Germinal center (tissue), 1 donor: ENCODE data around the gene PSMB2.
A peak's percentile ranks its signal among the peaks of the same experiment; 100 is the strongest.
"Not testable (repeated sequence)": the region's sequence is repeated elsewhere in the genome, so short reads cannot be mapped to it uniquely, and the experiment has no call there.

Experiments used
- DNase-seq: peaks from one replicate; pipeline ENCODE4 v3.0.0; 2012; ENCODE audit warnings: mixed read lengths, low spot score

The PSMB2 gene

DNA sequence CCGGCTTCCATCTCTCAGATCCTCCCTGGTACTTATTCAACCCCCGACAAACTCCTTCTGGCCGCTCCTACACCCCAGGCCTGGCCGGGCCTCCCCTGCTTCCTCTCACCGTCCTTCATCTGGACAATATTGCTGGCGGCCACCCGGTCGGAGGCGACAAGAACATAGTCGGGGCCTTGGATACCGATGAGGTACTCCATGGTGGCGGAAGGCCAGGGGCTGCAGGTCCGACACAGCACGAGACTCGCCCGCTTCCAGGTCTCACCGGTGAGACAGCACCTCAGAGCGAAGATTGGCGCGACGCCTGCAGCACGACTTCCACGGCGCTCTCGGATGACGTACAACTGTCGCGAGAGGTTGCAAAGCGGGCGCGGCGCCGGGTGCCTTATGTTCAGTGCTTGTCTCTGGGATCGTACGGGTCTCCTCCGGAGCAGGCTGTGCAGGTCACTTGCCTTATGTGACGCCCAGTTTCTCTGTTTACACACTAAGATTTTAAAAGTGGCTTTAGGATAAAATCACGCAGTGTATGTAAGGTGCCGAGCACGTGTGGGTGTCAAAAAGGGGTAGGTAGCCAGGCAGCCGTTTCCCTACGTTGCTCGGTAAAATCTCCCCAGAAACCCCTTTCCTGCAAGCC, at the start of gene PSMB2:
Gene PSMB2 (minus strand): TSS at position 294 of the 634 bp plus-strand sequence. CDS start 94 bp downstream, at position 200.
- peak; percentile 90 for DNase-seq

DNA sequence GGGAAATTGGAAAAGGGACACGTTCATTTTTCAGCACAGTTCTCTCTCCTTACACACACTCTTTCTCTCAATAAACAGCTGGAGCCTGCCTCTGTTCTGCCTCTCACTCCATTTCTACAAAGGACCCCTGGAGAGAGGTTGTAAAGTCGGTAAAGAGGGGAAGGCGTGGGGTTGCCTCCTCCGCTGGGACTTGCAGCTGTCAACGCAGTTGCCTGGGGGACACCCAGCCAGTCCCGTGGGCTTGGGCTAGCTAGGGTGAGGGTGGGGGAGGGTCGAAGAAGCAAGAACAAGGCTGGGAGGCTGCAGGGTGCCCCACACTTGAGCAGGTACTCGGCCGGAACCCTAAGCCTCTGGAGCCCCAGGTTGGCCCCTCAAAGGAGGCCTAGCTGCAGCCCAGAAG, 49.8 kb upstream of the PSMB2 start:
- DNase-seq, result no peak

DNA sequence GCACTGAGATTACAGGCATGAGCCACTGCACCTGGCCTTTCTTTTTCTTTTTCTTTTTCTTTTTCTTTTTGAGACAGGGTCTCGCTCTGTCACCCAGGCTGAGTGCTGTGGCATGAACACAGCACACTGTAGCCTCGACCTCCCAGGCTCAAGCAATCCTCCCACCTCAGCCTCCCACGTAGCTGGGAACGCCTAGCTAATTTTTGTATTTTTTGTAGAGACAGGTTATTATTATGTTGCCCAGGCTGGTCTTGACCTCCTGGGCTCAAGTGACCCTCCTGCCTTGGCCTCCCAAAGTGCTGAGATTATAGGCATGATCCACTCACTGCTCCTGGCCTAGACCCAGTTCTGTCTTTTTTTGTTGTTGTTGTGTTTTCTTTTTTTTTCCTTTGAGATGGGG, 48.8 kb upstream of the PSMB2 start:
- not testable (repeated sequence) for DNase-seq

DNA sequence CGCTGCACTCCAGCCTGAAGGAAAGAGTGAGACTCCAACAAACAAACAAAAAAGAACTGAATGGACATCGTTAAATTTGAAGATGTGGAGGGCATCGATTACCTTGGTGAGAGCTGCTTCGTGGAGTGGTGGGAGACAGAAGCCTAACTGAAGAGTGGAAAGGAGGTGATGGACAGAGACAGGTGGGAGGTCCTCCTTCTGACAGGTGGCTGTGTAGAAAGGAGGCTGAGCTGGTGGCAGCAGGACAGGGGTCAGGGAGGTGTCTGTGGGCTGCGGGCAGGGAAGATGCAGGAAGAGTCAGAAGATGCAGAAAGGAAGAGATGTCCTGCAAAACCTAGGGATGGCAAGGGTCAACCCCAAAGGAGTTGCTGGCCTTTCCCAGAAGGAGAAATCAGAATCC, 46.8 kb upstream of the PSMB2 start:
- no peak for DNase-seq

DNA sequence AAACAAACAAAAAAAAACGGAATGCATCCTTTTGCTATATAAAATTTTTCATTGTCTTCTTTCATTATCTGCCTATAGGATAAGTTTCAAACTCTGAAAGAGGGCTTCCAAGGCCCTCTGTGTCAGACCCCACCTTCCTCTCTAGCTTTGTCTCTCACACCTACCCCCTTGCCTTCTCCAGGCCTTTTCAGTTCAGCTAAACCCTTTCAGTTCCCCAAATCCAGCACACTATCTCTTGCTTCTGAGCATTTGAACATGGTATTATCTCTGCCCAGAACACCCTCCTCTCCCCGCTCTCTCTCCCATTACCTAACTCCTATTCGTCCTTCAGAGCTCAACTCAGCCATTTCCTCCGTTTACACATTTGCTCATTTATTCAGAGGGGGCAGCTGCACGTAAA, 41.7 kb upstream of the PSMB2 start:
- DNase-seq, result no peak

DNA sequence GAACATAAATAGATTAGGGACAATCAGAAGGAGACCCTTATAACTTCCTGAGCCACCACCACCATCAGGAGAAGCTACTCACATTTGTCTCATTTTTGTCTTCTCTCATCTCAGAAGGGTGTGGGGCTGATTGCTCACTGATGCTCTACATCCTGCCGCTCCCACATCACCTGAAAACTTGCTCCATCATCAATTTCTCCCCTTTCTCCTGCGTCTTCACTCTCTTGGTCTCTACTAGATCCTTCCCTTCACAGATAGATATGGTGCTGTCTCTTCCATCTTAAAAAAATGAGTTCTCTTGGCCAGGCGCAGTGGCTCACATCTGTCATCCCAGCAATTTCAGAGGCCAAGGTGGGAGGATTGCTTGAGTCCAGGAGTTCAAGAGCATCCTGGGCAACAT, 38.9 kb upstream of the PSMB2 start:
- no peak for DNase-seq

DNA sequence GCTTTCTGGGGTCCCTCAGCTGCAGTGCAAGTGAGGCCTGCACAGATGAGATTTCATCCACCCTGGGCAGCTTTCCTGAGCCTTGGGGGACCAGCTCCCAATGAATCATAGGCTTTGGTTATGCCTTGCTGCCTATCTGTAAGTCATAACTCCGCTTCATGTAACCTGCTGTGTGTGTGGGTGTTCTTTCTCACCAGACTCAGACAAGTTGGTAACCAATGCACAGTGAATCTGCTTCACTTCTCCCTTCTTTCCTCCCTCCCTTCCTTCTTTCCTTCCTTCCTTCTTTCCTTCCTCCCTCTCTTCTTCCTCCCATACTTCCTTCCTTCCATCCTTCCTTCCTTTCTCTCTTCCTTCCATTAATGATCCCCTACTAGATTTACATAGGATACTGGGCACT, 34.4 kb upstream of the PSMB2 start:
- DNase-seq, result no peak

DNA sequence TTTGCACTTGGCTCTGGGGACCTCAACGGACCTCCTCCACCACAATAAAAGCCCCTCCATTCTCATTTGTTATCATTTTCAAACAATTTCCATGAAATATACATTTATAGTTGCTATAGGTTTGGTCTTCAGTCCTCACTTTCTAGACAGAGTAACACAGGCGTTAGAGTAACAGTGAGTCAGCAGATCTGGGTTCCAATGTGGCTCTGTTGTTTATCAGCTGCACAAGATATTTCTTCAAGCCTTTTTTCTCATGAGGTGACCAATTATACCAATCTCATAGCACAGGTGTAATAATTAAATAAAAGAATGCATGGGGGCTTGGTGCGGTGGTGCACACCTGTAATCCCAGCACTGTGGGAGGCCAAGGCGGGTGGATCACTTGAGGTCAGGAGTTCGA, 32.8 kb upstream of the PSMB2 start:
- DNase-seq, result no peak

DNA sequence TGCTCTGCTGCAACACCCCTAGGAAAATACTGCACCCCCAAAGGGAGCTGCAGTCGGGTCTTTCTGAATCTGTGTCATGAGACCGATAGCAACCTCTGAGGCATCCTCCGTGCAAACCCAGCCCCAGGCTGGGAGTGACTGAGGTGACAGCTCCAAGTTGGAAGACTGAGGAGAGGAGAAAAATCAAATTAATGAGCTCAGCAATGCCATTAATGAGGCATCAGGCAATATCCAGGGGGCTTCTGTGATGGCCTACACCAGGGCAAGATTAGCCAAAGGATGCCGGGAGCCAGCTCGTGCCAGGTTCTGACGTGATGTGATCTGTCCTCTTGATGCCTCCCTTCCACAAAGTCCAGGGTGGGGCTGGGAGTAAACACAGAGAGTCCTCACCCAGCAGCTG, 30.8 kb upstream of the PSMB2 start:
- no peak for DNase-seq

DNA sequence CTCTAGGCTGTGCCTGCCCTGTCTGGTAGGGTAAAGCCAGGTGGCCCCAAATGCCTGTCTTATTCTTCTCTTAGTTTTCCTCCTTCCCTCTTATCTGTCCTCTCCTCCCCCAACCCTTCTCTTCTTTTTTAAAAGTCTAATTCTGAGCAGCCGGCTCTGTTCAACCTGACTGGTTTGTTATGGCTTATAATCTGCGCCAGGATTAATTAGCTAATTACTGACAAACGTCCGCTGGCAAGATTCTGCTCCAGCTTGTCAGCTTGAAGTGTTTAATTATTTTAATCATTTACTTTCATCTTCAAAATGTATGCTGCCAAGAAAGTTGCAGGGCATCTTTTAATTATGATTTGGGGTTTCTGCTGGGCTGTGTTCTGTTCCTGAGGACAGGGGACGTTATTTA, 27.2 kb upstream of the PSMB2 start:
- no peak for DNase-seq

DNA sequence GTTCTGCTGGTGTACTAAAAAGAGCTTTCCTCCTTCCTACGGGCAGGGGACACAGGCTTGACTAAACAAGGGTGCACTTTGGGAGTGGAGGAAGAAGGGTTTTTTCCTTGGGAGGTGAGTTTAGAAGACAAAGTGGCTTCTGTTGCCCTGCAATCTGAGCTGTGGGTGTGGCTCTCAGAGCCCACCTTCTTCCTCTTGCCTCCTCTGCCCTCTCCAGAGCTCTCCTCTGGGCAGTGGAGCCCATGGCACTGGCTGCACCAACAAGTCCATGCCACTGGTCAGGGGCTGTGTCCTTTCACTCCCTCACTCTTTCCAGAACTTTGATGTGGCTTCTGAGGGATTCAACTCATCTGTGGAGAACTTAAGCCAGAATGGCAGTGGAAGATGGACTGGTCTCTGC, 25.6 kb upstream of the PSMB2 start:
- DNase-seq, result no peak

DNA sequence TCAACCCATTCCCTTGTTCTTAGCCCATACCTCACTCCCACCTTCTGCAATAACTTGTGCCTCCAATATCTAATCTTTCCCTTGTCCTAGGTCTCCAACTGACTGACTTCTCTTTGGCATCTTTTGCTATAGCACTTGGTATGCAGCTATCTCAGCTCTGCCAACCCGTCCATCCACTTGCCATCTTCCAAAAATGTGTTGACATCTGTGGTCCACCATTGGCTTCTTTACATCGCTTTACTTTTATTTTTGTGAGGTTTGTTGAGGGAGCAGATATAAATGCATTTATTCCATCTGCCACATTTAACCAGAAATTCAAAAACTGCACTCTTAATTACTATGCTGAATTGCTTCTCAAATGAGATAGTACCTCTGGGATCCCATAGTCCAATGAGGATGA, 24.9 kb upstream of the PSMB2 start:
- no peak for DNase-seq

DNA sequence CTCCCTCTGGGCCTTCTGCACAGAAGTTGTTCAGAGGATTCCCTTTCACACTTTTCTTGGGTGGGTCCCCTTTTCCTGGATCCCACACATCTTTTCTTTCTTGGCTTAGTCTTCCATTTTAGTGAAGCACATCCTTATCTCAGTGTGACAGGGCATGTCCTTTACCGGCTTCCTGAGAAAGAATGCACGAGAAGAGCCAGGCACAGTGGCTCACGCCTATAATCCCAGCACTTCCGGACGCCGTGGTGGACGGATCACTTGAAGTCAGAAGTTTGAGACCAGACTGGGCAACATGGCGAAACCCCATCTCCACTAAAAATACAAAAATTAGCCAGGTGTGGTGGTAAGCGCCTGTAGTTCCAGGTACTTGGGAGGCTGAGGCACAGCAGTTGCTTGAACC, 22.1 kb upstream of the PSMB2 start:
- DNase-seq, result no peak

DNA sequence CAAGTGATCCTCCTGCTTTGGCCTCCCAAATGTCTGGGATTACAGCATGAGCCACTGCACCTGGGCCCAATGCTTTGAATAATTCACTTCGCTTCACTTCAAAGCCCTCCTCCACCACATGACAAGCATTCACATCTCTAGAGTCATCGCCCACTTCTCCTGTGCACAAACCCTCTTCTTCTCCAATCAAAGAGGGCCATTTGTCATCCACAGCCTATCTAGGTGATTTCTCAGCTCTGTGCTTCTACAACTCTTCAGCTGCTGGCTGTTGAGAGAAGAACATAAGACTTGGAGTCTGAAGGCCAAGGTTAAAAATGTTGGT, 20.1 kb upstream of the PSMB2 start:
- DNase-seq, result no peak

DNA sequence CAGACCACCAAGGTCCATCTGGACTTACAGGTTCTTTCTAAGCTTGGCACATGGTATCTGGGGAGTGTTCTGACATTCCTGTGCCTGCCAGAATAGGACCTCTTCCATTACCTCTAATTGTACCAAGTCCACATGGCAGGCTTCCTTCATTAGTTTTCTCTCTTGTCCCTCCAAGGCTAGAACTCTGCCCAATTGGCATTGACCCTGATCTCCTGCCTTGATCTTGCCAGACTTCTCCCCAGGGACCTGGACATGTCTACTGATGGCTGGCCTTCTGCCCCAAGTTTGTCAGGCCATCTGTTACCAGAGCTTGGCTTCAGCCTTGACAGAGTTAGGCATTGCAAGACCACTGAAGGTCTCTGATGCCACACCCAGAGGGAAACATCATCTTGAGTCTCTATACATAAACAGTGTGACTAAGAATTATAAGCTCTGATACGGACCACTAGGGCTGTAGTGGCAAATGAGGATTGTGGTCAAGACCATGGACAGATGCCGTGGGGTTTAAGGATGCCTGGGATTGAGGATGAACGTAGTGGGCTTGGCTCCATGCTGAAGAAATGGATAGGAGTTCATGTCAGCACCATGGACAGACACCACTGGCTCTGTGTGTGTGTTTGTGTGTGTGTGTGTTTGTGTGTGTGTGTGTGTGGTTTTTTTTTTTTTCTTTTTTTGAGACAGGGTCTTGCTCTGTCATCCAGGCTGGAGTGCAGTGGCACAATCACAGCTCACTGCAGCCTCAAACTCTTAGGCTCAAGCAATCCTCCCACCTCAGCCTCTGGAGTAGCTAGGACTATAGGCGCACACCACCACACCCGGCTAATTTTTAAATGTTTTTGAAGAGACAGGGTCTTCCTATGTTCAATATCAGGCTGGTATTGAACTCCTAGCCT, 19.5 kb upstream of the PSMB2 start:
- no peak for DNase-seq

DNA sequence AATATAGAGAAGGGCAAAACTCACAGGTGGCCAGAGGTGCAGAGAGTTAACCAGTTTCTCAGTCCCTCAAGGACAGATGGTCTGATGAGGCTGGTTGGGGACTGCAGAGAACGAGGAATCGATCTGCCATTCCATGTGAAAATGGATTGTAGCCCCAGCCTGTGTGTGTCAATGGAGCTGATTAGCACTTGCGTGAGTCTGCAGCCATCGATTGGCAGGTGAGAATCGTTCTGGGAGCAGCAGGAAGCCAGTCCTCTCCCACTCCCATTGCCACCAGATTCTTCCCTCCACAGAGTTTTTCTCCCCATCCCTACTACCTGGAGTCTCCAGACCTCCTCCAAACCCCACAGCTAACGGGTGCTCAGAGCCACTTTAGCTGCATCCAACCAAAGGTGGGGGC, 18.3 kb upstream of the PSMB2 start:
- no peak for DNase-seq

DNA sequence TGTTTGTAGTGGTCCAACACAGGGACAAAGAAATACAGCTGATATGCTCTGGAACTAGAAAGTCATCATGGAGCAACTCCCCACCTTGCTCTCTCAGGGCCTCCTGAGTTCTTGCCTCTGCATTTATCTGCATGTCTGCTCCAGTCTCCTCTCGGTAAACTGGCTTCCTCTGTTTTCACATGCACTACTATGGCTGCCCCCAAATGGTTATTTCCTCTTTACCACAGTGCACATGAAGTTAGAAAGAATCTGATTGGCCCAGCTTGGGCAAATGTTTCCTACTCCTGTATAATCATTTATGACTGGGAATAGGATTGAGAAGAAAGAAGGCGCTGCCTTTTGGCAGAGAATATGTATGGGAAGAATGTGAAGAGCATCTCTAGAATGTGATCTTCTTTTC, 16.5 kb upstream of the PSMB2 start:
- no peak for DNase-seq

DNA sequence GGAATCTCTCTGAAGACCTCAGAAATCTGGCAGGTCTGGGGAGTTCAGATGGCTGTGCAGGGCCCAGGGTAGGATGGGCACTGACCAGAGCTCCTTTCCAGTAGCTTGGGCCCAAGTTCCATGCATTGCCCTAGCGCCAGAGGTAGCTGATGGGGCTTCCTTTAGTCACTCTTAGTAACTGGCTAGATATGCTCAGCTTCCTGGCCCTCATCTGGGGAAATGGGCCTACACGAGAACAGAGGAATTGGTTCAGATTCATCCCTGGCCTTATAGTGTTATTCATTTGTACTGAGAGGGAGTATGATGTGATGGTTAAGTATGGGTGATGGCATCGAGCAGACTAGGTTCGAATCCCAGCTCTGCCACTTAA, 15.5 kb upstream of the PSMB2 start:
- no peak for DNase-seq

DNA sequence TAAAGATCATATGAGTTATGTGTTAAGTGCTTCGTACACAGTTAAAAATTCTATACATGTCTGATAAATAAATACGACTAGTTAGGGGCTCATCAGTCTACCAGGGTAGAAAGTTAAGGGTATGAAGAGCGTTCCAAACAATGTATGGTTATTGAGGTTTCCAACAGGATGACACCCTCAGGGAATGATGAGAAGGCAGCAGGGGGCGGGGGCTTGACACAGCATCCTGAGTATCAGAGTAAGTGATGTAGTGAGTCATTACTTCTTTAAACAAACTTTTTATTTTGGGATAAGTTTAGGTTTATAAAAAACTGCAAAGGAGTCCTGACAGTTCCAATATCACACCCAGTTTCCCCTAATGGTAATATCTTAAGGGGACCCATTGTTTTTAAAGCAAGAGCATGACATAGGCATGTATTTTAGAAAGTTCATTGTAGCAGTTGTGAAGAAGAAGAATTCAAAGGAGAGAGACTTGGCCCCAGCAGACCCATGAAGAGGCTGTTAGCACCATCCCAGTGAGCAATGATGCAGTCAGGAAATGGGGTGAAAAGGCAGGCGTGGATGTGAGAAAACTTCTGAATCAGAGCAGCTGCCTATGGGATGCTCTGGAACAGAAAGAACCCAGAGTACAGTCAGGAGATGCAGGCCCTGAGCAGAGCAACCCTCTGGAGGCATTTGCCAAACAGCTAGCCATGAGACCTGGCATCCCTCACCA, 15.0 kb upstream of the PSMB2 start:
- no peak for DNase-seq

DNA sequence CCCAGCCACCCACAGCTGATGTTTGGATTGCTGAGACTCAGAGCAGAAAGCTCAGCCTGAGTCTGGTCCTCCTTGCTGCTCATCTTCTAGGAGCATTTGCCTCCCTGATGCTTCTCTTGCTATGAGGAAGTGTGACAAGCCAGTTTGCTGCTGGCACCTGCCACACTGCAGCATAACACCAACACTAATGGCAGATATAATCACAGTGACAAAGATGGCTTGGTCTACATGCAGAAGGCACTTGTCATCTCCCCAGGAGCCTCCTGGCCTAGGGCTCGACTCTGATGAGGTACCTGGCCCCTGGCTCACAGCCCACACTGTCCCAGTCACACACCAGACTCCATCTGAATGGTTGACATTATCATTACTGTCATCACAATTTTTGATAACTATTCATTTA, 13.9 kb upstream of the PSMB2 start:
- DNase-seq, result no peak

DNA sequence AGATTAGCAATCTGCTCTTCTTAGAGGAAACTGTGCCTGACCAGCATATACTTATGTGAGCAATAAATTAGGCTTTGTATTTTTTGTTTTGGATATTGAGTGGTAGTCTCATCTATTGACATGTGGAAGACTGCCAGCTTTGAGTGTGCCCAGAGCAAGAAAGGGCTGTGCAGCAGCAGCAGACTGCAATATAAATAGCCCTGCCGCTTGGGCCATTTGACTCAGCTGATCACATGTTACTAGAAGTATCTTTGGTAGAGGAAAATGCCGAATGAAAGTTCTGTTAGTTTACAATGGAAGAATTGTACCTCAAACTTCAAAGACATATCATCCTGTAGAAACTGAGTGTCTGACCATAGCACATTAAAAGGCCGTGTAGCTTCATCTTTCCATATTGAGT, 9.1 kb upstream of the PSMB2 start:
- DNase-seq, result no peak

DNA sequence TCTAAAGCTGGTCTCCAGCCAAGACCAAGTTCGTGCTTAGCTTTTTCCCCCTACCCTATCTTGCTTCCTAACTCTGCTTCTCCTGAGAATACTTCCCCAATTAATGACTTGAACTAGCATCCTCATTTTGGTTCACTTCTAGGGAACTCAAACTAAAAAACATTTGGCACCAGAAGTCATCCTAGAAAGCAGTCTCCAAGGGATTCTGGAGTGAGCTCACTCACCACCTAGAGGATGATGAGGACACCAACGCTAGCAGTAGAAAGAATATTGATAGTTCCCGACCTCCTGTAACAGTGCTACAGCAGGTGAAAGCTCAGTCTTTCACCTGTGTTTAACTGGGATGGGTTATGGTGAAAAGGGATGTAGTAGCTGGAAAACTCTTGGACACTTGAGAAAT, 4.7 kb upstream of the PSMB2 start:
- DNase-seq, result no peak

DNA sequence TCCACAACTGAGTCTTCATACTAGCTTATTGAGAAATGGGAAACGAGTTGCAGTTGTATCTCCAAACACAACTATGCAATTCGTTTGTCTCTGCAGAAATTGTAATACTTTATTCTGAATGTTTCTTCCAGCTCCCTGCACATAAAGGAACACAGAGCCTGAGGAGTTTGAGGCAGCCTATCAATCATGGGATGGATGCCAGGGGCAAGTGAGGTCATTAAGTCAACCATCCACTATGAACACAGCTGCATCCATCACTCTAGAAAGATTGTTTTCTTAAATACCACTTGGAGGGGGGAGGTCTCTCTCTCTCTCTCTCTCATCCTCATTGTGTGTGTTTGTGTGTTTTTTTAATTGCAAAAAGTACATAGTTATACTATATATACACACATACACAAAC, 2.9 kb upstream of the PSMB2 start:
- no peak for DNase-seq
